Middle frontal gyrus (tissue), 1 donor: Measurements from ENCODE around the gene NXF1.
"Not testable (repeated sequence)": the region's sequence is repeated elsewhere in the genome, so short reads cannot be mapped to it uniquely, and the experiment has no call there.

Experiments used
- DNase-seq: peaks from one replicate; pipeline ENCODE4 v3.0.0-alpha.2; 2015; ENCODE audit warnings: low spot score; ENCODE audit errors: extremely low spot score

The NXF1 gene

GRCh38 chr11:62832336-62833234, 27.3 kb upstream of the NXF1 start, which contains the start of gene TEX54:
TSS of gene TEX54 (minus strand) at chr11:62832841.
- no peak for DNase-seq

DNA sequence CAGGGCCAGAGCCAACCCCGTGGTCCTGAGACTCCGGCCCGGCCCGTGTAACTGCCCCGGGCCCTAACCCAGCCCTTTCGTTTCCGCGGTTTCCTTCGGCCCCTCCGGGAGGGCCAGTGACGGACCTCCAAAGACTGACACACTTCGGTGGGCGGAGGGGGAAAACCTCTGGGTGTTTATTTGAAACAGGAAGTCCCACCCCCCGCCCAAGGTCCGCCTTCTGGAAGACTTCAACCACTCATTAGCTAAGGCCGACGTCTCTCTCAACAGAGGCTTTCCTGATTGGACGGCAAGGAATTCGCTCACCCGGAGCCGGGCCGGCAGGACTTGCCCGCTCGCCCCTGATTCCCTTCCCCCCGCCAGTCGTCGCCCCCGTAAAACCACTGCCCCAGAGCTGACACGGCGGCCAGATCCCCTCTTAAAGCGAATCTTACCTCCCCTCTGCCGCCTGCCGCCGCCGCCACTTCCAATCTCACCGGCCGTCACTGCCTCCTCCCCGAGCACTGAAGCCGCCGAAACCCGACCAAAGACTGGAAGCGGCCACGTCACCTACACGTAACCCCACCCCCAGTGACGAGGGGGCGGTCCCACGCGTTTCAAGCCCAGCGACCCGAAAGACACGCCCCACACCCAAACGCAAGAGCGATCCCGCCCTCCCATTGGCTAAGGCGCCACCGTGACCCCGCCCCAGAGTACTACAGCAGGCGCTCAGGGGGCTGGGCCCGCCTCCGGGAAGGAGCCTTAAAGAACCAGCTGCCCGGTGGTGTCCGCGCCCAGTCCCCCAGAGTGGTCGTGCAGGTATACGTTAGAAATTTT, 26.5 kb upstream of the NXF1 start, which contains the start of gene STX5:
Gene STX5 (minus strand): TSS at position 532 of the 816 bp plus-strand sequence. CDS start 808 bp downstream, outside the sequence.
- peak; percentile 99 for DNase-seq

GRCh38 chr11:62830904-62831519, 25.8 kb upstream of the NXF1 start:
- DNase-seq, result no peak

DNA sequence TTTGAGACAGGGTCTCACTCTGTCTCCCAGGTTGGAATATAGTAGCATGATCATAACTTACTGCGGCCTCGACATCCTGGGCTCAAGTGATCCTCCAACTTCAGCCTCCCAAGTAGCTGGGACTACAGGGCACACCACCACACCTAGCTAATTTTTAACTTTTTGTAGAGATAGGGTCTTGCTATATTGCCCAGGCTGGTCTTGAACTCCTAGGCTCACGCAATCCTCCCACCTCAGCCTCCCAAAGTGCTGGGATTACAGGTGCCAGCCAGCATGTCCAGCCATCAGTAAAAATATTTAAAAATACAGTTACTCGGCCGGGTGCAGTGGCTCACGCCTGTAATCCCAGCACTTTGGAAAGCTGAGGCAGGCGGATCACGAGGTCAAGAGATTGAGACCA, 22.9 kb upstream of the NXF1 start:
- DNase-seq, result not testable (repeated sequence)

DNA sequence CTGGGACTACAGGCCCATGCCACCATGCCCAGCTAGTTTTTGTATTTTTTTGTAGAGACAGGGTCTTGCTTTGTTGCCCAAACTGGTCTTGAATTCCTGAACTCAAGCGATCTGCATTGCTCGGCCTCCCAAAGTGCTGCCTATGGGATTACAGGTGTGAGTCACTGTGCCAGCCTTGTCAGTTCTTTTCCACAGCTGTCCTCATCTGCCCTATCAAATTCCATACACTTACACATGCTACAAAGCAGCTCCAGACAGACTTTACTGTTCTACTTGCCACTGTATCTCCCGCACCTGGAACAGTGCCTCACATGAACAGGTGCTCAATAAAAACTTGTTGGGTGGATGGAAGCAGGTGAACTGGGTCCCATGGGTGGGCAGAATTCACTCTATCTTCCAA, 18.4 kb upstream of the NXF1 start:
- DNase-seq, result no peak

GRCh38 chr11:62817129-62817528, 11.9 kb upstream of the NXF1 start:
- no peak for DNase-seq

DNA sequence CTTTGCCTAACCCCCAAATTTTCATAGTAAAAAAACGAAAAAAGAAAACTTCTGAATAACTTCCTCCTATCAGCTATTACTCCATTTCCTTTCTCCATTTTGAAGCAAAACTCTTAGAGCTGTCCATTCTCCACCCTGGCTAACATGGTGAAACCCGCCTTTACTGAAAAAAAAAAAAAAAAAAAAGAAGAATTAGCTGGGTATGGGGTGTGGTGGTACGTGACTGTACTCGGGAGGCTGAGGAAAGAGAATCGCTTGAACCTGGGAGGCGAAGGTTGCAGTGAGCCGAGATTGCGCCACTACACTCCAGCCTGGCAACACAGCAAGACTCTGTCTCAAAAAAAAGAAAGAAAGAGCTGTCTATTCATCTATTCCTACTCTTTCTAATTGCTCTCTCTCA, 11.3 kb upstream of the NXF1 start:
- DNase-seq, result no peak

- no peak for DNase-seq
These were observed 6.4 kb upstream of the NXF1 start for GRCh38 chr11:62811659-62812058.

- no peak for DNase-seq
These were observed 5.5 kb upstream of the NXF1 start for GRCh38 chr11:62810748-62811147.

DNA sequence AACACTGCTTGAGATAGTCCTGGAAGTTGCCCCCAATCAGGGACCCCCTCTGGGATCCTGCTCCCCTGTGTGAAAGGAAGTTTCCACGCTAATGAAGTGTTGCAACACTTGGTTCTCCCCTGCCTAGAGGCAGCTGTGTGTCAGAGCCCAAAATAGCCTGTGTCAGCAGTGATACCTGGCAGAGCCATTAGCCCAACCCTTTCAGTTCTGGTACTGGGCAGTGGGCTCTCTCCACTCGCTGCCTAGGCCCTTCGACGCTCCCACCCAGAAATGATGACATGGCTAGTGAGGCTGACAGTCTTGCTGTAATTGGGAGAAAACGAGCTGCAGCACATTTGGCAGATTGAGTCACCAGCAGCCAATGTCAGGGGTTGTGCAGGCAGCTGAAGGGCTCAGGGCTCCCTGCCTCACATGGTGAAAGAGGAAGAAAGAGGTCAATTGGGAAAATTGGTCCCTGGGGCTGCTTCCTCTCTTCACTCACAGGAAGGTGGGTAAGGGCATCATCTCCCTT, 1.4 kb upstream of the NXF1 start:
- no peak for DNase-seq

DNA sequence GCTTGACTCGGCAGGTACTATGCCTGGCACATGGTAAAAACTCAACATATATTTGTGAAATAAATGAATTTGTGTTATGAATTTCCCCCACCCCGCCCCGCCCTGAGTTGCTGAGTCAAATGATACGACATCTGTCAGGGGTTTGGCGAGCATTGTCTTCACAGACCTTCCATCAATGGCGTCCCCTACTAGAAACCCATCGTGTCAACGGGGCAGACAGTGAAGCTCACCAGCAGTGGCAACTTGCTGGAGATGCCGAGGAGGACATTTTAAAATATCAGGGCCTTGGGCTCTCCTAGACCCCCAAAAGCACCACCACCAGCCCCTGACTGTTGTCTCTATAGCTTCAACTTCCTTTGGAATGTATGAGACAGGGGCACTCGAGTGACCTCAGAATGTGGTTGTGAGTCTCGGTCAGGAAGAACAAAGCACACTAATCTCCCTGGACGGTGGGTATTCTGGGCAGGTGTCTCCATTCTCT, 761 bp upstream of the NXF1 start:
- no peak for DNase-seq

- no peak for DNase-seq
These were observed 747 bp downstream of the NXF1 start for GRCh38 chr11:62804310-62805075.

GRCh38 chr11:62801071-62801470, 4.2 kb downstream of the NXF1 start:
- no peak for DNase-seq

DNA sequence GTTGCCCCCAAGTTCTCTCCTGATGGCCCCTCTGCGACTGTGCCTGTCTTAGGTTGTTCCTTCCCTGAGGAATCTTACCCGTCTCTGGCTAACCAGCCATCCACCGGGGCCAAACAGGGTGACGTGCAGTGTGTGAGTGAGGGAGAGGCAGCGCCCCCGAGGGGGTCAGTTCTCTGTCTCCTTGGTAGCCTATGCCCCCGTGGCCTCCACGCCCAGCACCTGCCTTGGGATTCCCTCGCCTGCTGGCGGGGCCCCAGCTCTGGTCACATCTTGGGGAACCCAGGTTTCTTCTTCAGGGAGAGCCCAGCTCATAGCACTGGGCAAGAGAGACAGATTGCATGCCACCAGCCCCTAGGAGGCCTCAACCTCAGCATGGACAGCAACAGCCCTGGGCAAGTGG, 5.8 kb downstream of the NXF1 start:
- DNase-seq, result no peak

- DNase-seq, result no peak
These were observed 9.0 kb downstream of the NXF1 start for GRCh38 chr11:62796281-62796680.

- no peak for DNase-seq
These were observed 11.0 kb downstream of the NXF1 start for GRCh38 chr11:62794201-62794775.

- DNase-seq, result no peak
These were observed 13.1 kb downstream of the NXF1 start for GRCh38 chr11:62792202-62792575.

GRCh38 chr11:62791501-62792201, 13.6 kb downstream of the NXF1 start, which contains the start of gene TMEM223:
TSS of gene TMEM223 (minus strand) at chr11:62792006. CDS start at chr11:62791994, 12 bp downstream.
- peak; percentile 79 for DNase-seq

DNA sequence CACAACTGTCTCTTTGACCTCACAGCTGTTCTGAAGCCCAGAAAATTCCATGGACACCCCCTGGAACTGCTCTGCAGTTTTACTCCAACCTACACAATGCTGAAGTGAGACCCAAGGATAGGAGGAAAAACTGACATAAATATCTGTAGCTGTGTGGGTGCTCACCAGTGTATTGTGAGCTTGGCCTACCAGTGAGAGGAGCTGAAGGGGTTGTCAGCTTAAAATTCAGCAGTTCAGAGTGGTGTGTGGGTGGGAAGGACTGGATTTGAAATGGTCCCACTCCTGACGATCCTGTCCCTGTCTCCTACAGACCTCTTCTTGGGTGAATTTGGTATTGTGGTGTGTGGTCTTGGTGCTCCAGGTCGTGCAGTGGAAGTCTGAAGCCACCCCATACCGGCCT, 15.7 kb downstream of the NXF1 start:
- no peak for DNase-seq

DNA sequence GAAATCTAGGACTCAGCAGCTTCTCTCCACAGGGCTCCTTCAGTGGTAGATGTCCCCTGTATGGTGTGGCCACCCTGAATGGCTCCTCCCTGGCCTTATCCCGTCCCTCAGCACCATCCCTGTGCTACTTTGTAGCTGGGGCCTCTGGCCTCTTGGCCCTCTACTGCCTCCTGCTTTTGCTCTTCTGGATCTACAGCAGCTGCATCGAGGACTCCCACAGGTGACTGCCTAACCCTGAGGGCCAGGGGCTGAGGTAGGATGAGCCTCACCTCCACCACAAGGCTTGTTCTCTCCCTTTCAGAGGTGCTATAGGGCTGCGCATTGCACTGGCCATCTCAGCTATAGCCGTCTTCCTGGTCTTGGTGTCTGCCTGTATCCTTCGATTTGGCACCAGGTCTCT, 16.2 kb downstream of the NXF1 start:
- DNase-seq, result no peak
